Activated B cell treated with CpG ODN at 0.5 μM for 24 hours (primary cell): Measurements from ENCODE around the gene SIN3A. TPM values are rescaled to one million over a fixed set of nuclear protein-coding genes. Genes with fewer than 3 reads are reported as not detected.

Source experiments
- ATAC-seq: fragments of 200-7000 bp; cut with Tn5 transposase; one replicate; pipeline ENCODE4 v1.10.0; 2021; ENCODE audit warnings: low read depth, mild to moderate bottlenecking, moderate library complexity
- CTCF ChIA-PET: fragments of 350-600 bp; sonication (Branson Sonifier 250); formaldehyde crosslinking; loops from one replicate; lab custom pipeline; 2021; ENCODE audit warnings: antibody characterized with exemption; lab: Charles Lee
- POLR2A ChIA-PET: fragments of 350-600 bp; sonication (Branson Sonifier 250); formaldehyde crosslinking; loops from one replicate; lab custom pipeline; 2021; ENCODE audit warnings: antibody characterized with exemption; lab: Charles Lee
- DNase-seq: peaks from one replicate; pipeline ENCODE4 v3.0.0; 2022
- H3K27ac Mint-ChIP-seq: one replicate; pipeline ENCODE4 v1.8.0; 2020; ENCODE audit warnings: mixed read lengths
- H3K27me3 Mint-ChIP-seq: one replicate; pipeline ENCODE4 v1.8.0; 2021; ENCODE audit warnings: mixed read lengths
- H3K36me3 Mint-ChIP-seq: one replicate; pipeline ENCODE4 v1.8.0; 2021; ENCODE audit warnings: low read depth, mixed read lengths
- H3K4me1 Mint-ChIP-seq: one replicate; pipeline ENCODE4 v1.8.0; 2021; ENCODE audit warnings: mixed read lengths
- H3K4me3 Mint-ChIP-seq: one replicate; pipeline ENCODE4 v1.8.0; 2020; ENCODE audit warnings: mild to moderate bottlenecking, mixed read lengths
- H3K9me3 Mint-ChIP-seq: one replicate; pipeline ENCODE4 v1.8.0; 2020; ENCODE audit warnings: mixed read lengths
- intact Hi-C: fragments of 100-400 bp; cut with micrococcal nuclease; formaldehyde crosslinking; loops from one replicate; pipeline ENCODE4 v1.15.1; 2024
- total RNA-seq: library from RNA; stranded (reverse); gene quantifications from 2 replicates; pipeline ENCODE4 v1.2.3, GENCODE V29; 2022
- TF ChIP-seq, protein P1 (sequence below): fragments of 200-600 bp; IDR thresholded peaks from one replicate; pipeline ENCODE4 v1.8.0; 2022; ENCODE audit warnings: antibody characterized with exemption, mild to moderate bottlenecking

The SIN3A gene
- total RNA-seq, 1 donor from 2014 or later: 122 TPM

DNA sequence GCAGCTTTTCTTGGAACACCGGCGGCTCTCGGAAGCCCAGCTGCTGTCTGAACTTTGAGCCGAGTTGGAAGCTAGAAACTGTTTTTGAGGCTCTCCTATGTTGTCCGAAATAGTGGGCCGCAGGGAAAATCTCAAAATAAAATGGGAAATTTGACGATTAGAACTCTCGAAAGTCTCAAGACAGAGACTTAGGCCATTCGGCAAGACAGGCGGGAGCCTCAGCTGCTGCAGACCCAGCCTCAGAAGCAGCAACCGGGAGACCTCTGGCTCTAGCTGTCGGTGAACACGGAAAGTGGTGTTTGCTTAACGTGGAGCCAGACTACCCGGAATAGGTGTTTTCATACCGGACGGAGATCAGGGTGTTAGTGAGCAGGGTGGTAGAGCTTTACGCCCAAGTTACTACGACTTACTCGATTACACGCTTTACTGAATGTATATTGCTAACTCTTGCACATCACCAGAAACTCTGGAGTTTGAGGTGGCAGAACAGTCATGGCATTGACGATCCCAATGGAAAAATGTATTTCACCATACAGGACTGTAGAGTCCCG lies 82.7 kb downstream of the SIN3A start:
- intact Hi-C loops: loop anchor here (1.0 kb wide), 6 partner anchors 18 to 315 kb away; partner anchors contain the start of genes COMMD4, IMP3 and NEIL1
- Mint-ChIP-seq H3K27ac (peak overlapping the region; percentile 92), H3K4me3 (peak overlapping the region; percentile 90), H3K36me3 (peaks cover 60% of the 10 kb centered on the region), H3K9me3 (no peaks in the 10 kb centered on the region), H3K27me3 (no peaks in the 10 kb centered on the region), H3K4me1 (peaks cover 26% of the 10 kb centered on the region)
- ChIA-PET POLR2A (interaction anchor here (0.6 to 3.1 kb wide), 27 partner anchors 9 to 753 kb away, joined by 3 to 78 read pairs (median 5); partner anchors contain the start of genes CLK3, COMMD4, IMP3 and NEIL1), CTCF (interaction anchor here (0.9 to 3.1 kb wide), 11 partner anchors 9 to 340 kb away, joined by 3 to 29 read pairs (median 6); partner anchors contain the start of genes IMP3, SIN3A, SNUPN and SNX33)
- no peak for DNase-seq
- TF ChIP-seq, protein P1, sequence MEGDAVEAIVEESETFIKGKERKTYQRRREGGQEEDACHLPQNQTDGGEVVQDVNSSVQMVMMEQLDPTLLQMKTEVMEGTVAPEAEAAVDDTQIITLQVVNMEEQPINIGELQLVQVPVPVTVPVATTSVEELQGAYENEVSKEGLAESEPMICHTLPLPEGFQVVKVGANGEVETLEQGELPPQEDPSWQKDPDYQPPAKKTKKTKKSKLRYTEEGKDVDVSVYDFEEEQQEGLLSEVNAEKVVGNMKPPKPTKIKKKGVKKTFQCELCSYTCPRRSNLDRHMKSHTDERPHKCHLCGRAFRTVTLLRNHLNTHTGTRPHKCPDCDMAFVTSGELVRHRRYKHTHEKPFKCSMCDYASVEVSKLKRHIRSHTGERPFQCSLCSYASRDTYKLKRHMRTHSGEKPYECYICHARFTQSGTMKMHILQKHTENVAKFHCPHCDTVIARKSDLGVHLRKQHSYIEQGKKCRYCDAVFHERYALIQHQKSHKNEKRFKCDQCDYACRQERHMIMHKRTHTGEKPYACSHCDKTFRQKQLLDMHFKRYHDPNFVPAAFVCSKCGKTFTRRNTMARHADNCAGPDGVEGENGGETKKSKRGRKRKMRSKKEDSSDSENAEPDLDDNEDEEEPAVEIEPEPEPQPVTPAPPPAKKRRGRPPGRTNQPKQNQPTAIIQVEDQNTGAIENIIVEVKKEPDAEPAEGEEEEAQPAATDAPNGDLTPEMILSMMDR: no peak
- ATAC-seq: no peak

DNA sequence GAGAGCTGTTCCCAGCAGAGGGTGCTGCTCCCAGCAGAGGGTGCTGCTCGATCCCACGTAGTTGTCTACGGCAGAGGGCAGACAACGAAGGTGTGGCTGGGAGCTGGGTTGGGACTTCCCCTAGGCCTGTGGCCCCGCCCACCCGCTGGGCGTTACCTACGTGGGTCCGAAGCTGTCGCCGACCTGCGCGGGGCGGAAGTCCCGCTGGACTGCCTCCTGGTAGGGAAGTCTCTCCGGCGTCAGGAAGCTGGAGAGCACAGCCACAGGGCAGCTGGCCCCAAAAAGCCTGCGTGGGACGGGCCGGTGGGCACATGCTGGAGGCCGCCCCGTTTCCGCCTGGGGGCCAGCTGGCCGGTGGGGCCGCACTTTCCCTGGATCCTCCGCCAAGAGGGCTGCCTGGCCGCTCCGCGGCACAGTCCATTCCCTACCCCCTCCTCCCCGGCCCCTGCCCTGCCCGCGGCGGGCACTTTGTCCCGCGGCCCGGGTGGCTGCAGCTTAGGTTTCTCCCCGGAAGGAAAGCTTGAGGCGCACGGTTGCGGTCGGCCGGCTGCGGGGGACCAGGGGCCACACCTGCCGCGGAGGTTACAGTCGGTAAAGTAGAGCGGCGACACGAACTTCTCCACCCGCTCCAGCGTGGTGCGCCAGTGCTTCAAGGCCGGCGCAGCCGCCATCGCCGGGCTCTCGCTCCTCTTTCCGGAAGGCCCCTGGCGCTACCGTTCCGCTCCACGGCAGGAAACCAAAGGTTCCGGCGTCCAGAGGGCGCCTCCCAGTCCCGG lies 83.4 kb downstream of the SIN3A start, which contains the start of gene MAN2C1:
Gene MAN2C1 (minus strand): TSS at position 695 of the 776 bp plus-strand sequence. CDS start 24 bp downstream, at position 671.
- Mint-ChIP-seq H3K4me3 (peak within 1 kb of the TSS; percentile 90), H3K4me1 (peaks cover 26% of the 10 kb centered on the region), H3K36me3 (peaks cover 57% of the 10 kb centered on the region), H3K27me3 (no peaks in the 10 kb centered on the region), H3K27ac (peak within 1 kb of the TSS; percentile 92), H3K9me3 (no peaks in the 10 kb centered on the region)
- ChIA-PET POLR2A (interaction anchor here (0.6 to 3.1 kb wide), 35 partner anchors 8 to 1622 kb away, joined by 3 to 78 read pairs (median 5); partner anchors contain the start of genes CLK3, COMMD4, COX5A and IMP3), CTCF (interaction anchor here (0.6 to 3.1 kb wide), 30 partner anchors 8 to 434 kb away, joined by 3 to 29 read pairs (median 5); partner anchors contain the start of genes IMP3, NEIL1, PTPN9 and SIN3A)
- intact Hi-C loops: loop anchor here (1.0 kb wide), 6 partner anchors 18 to 315 kb away; partner anchors contain the start of genes COMMD4, IMP3 and NEIL1
- ATAC-seq (peak; percentile 93), DNase-seq (peak; percentile 92)
- TF ChIP-seq, protein P1: no peak

DNA sequence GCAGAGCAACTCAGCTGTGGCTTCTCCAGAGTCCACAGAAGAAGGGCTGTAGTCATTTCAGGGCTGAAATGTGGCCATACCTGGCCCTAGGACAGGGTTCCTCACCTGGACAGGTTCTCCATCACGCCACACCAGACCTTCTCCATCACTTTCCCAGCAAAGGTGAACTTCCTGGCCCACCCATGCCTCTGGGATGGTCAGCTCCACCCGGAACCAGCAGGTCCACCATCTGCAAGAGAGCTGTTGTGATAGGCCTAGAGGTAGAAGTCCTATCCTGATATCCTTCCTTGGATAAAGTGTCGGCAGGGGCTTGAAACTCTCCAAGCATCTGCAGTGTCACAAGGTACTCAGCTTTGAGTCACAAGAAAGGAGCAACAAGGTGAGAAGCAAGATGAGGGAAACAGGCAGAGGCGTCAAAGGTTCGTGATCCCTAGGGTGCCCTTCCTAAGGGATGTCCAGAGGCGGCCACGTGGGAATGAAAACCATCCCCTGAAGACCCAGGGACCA lies 84.0 kb downstream of the SIN3A start:
- peaks cover 26% of the 10 kb centered on the region for H3K4me1 Mint-ChIP-seq
- peaks cover 55% of the 10 kb centered on the region for H3K36me3 Mint-ChIP-seq
- TF ChIP-seq, protein P1: no peak
- no peak for ATAC-seq
- no peak for DNase-seq
- H3K27me3 Mint-ChIP-seq: no peaks in the 10 kb centered on the region
- POLR2A ChIA-PET: interaction anchor here (0.6 to 3.1 kb wide), 30 partner anchors 7 to 1623 kb away, joined by 3 to 78 read pairs (median 6); partner anchors contain the start of genes CLK3, COMMD4, COX5A and IMP3
- CTCF ChIA-PET: interaction anchor here (0.6 to 3.1 kb wide), 28 partner anchors 12 to 434 kb away, joined by 3 to 29 read pairs (median 6); partner anchors contain the start of genes IMP3, NEIL1, PTPN9 and SIN3A
- H3K4me3 Mint-ChIP-seq: peak overlapping the region; percentile 90
- peak overlapping the region; percentile 92 for H3K27ac Mint-ChIP-seq
- intact Hi-C loops: no loop called here
- H3K9me3 Mint-ChIP-seq: no peaks in the 10 kb centered on the region

DNA sequence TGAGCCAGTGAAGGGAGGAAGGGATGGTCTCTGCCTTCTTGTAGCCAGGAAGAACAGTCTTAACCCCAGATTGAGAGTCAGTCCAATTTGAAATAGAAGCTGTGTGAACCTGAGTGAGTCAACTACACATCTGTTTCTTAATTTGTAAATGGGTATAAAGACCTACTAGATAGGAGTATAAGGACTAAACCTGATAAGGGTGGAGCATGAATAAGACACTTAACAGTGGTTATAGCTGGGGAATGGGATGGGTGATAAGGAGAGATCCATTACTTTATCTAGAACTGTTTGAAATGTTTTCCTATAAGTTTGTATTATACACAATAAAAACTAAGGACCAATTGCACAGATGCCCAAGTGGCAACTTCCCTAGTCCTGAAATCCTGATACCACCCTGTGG lies 84.5 kb downstream of the SIN3A start:
- TF ChIP-seq, protein P1: no peak
- no peak overlapping the region for H3K4me3 Mint-ChIP-seq
- H3K27ac Mint-ChIP-seq: peak overlapping the region; percentile 92
- H3K36me3 Mint-ChIP-seq: peaks cover 52% of the 10 kb centered on the region
- POLR2A ChIA-PET: interaction anchor here (0.6 to 3.1 kb wide), 12 partner anchors 14 to 310 kb away, joined by 3 to 78 read pairs (median 19); partner anchors contain the start of genes COMMD4, IMP3, NEIL1 and PTPN9
- DNase-seq: no peak
- ATAC-seq: no peak
- H3K9me3 Mint-ChIP-seq: no peaks in the 10 kb centered on the region
- H3K27me3 Mint-ChIP-seq: no peaks in the 10 kb centered on the region
- intact Hi-C loops: no loop called here
- CTCF ChIA-PET: interaction anchor here (1.0 to 3.1 kb wide), 14 partner anchors 12 to 435 kb away, joined by 3 to 29 read pairs (median 8); partner anchors contain the start of genes IMP3, NEIL1 and SNUPN
- H3K4me1 Mint-ChIP-seq: peaks cover 26% of the 10 kb centered on the region
